ENCODE data around the gene UBE2L3.

Gene UBE2L3

GRCh38 chr22:21587803-21588611 is 20.5 kb downstream of the UBE2L3 start:
- DNase-seq (ENCODE audit: low read depth) = peak; percentile 45
- no peak for TF ChIP-seq CTCF (conservative IDR thresholded peaks at IDR 0.05; ENCODE audit: low read length)
- H3K4me3 ChIP-seq (ENCODE audit: low read length) = no peak overlapping the region

GRCh38 chr22:21589396-21589795 is 21.9 kb downstream of the UBE2L3 start:
- no peak for TF ChIP-seq CTCF (conservative IDR thresholded peaks at IDR 0.05; ENCODE audit: low read length)
- H3K4me3 ChIP-seq (ENCODE audit: low read length) = no peak overlapping the region
- DNase-seq (ENCODE audit: low read depth) = no peak

- no peak for DNase-seq (ENCODE audit: low read depth)
- H3K4me3 ChIP-seq (ENCODE audit: low read length) = no peak overlapping the region
- TF ChIP-seq CTCF (conservative IDR thresholded peaks at IDR 0.05; ENCODE audit: low read length) = no peak
Observed at GRCh38 chr22:21590809-21591641, 23.5 kb downstream of the UBE2L3 start.

GRCh38 chr22:21591695-21592094 is 24.2 kb downstream of the UBE2L3 start:
- no peak overlapping the region for H3K4me3 ChIP-seq (ENCODE audit: low read length)
- TF ChIP-seq CTCF (conservative IDR thresholded peaks at IDR 0.05; ENCODE audit: low read length) = no peak
- no peak for DNase-seq (ENCODE audit: low read depth)

- no peak for TF ChIP-seq CTCF (conservative IDR thresholded peaks at IDR 0.05; ENCODE audit: low read length)
- H3K4me3 ChIP-seq (ENCODE audit: low read length) = no peak overlapping the region
- no peak for DNase-seq (ENCODE audit: low read depth)
Observed at GRCh38 chr22:21592422-21592821, 24.9 kb downstream of the UBE2L3 start.

- TF ChIP-seq CTCF (conservative IDR thresholded peaks at IDR 0.05; ENCODE audit: low read length) = 0 out of 2 replicates have a peak, but pooled peaks have one; percentile 6
- no peak overlapping the region for H3K4me3 ChIP-seq (ENCODE audit: low read length)
- DNase-seq (ENCODE audit: low read depth) = no peak
Observed at GRCh38 chr22:21593406-21594232, 26.1 kb downstream of the UBE2L3 start.

Data from AG10803 (cell line).